HepG2 (cell line): ENCODE measurements around the gene ELMO2. TPM values are rescaled to one million over a fixed set of nuclear protein-coding genes. Genes with fewer than 3 reads are reported as not detected.

Source experiments
- ATAC-seq: fragments of 200-7000 bp; cut with Tn5 transposase; 3 replicates; pipeline ENCODE4 v1.9.1; 2020; ENCODE audit warnings: mild to moderate bottlenecking, moderate library complexity
- BruUV-seq: library from RNA; stranded (reverse); fragments of 400-500 nt; replicated peaks from 2 replicates; lab custom pipeline; 2021; lab: Mats Ljungman, UMichigan
- CTCF ChIA-PET: fragments of 300-600 bp; formaldehyde crosslinking; extraction: SDS; loops from one replicate; lab custom pipeline; 2021; ENCODE audit warnings: low total read pairs, inconsistent platforms, low intra/inter-chr PET ratio; lab: Yijun Ruan, JAX
- POLR2A ChIA-PET: fragments of 350-600 bp; sonication (Branson Sonifier 250); formaldehyde crosslinking; loops from one replicate; lab custom pipeline; 2020; ENCODE audit warnings: antibody characterized with exemption, inconsistent platforms; lab: Yijun Ruan, JAX
- DNase-seq: peaks from one replicate; pipeline ENCODE4 v3.0.0-alpha.2; 2015; ENCODE audit warnings: low spot score
- FAIRE-seq: peaks from 3 replicates; lab custom pipeline; 2011; peaks lifted over from hg19 to GRCh38; lab: Jason Lieb, UNC
- H2AFZ ChIP-seq: one replicate; pipeline ENCODE4 v1.6.1; 2011; ENCODE audit warnings: low read length, inconsistent platforms
- H3K27ac ChIP-seq: fragments of 300-600 bp; 3 replicates; pipeline ENCODE4 v1.8.0; 2011; ENCODE audit warnings: mixed run types, mild to moderate bottlenecking, mixed read lengths, low read length, inconsistent platforms; ENCODE audit not compliant: insufficient read depth; ENCODE audit errors: extremely low read length
- H3K27me3 ChIP-seq, 2 experiments: fragments of 200-600 bp in 1 of 2; 2 replicates in 1 of 2; 3 replicates in 1 of 2; pipeline versions ENCODE4 v1.6.0 to v1.8.0; 2011; ENCODE audit warnings: low read length in 2 of 2, mild to moderate bottlenecking in 2 of 2, moderate library complexity in 2 of 2, inconsistent platforms in 1 of 2; ENCODE audit not compliant: insufficient read depth in 2 of 2, control insufficient read depth in 1 of 2
- H3K36me3 ChIP-seq, 2 experiments: fragments of 200-600 bp in 1 of 2; replicated peaks in 1 of 2; 2 replicates in 1 of 2; 3 replicates in 1 of 2; pipeline versions ENCODE4 v1.5.1 to v1.8.0; 2011; ENCODE audit warnings: low read length in 2 of 2, inconsistent platforms in 1 of 2; ENCODE audit not compliant: insufficient read depth in 2 of 2, control insufficient read depth in 1 of 2
- H3K4me1 ChIP-seq: 2 replicates; pipeline ENCODE4 v1.5.1; 2012; ENCODE audit warnings: low read length, inconsistent platforms; ENCODE audit not compliant: insufficient read depth
- H3K4me2 ChIP-seq: 2 replicates; pipeline ENCODE4 v1.6.0; 2011; ENCODE audit warnings: low read depth, low read length, inconsistent platforms
- H3K4me3 ChIP-seq, 3 experiments: fragments of 200-600 bp in 1 of 3; sonication (generic), shearing (Covaris generic) in 1 of 3; replicated peaks in 1 of 3; 2 replicates each; pipeline ENCODE4 v1.5.1; 2011 to 2016; ENCODE audit warnings: low read length in 3 of 3, inconsistent platforms in 2 of 3, low read depth in 2 of 3, mild to moderate bottlenecking in 2 of 3, control low read depth in 1 of 3, mixed read lengths in 1 of 3; ENCODE audit not compliant: insufficient read depth in 1 of 3
- H3K79me2 ChIP-seq: one replicate; pipeline ENCODE4 v1.6.1; 2011; ENCODE audit warnings: low read length, inconsistent platforms; ENCODE audit not compliant: insufficient read depth
- H3K9ac ChIP-seq: 2 replicates; pipeline ENCODE4 v1.6.0; 2011; ENCODE audit warnings: mild to moderate bottlenecking, low read depth, low read length, inconsistent platforms; ENCODE audit not compliant: insufficient read depth
- H3K9me3 ChIP-seq: 2 replicates; pipeline ENCODE4 v1.5.1; 2012; ENCODE audit warnings: mild to moderate bottlenecking, low read length
- H4K20me1 ChIP-seq: 2 replicates; pipeline ENCODE4 v1.6.0; 2011; ENCODE audit warnings: inconsistent platforms, mild to moderate bottlenecking, low read length, moderate library complexity; ENCODE audit not compliant: insufficient read depth
- MTA1 ChIP-seq: sonication (generic); formaldehyde crosslinking; IDR thresholded peaks from 2 replicates; pipeline ENCODE4 v1.4.0; 2020; ENCODE audit warnings: missing genetic modification reagents, mild to moderate bottlenecking, borderline replicate concordance
- MYNN ChIP-seq: sonication (generic); formaldehyde crosslinking; IDR thresholded peaks from 2 replicates; pipeline ENCODE4 v1.4.0; 2020; ENCODE audit warnings: mild to moderate bottlenecking, low read depth, missing genetic modification reagents
- PHB2 ChIP-seq: fragments of 450-650 bp; IDR thresholded peaks from 2 replicates; pipeline ENCODE4 v1.6.1; 2018; ENCODE audit not compliant: partially characterized antibody
- POLR2G ChIP-seq: fragments of 200-400 bp; formaldehyde crosslinking; IDR thresholded peaks from 2 replicates; pipeline ENCODE4 v1.6.1; 2018; ENCODE audit warnings: mild to moderate bottlenecking, low read depth, low read length, moderate library complexity
- TCF7 ChIP-seq: sonication (generic); IDR thresholded peaks from 2 replicates; pipeline ENCODE4 v1.6.1; 2016; ENCODE audit warnings: antibody characterized with exemption, low read depth
- ZMYM3 ChIP-seq: sonication (generic); formaldehyde crosslinking; IDR thresholded peaks from 2 replicates; pipeline ENCODE4 v1.5.1; 2020; ENCODE audit warnings: mild to moderate bottlenecking, missing genetic modification reagents
- ZNF230 ChIP-seq: sonication (generic); formaldehyde crosslinking; IDR thresholded peaks from 2 replicates; pipeline ENCODE4 v1.4.0; 2020; ENCODE audit warnings: mild to moderate bottlenecking, missing genetic modification reagents
- ZNF563 ChIP-seq: sonication (generic); formaldehyde crosslinking; IDR thresholded peaks from 2 replicates; pipeline ENCODE4 v1.8.0; 2022; ENCODE audit warnings: mild to moderate bottlenecking, moderate library complexity, missing genetic modification reagents
- ZNF567 ChIP-seq: sonication (generic); formaldehyde crosslinking; IDR thresholded peaks from 2 replicates; pipeline ENCODE4 v1.8.1; 2023; ENCODE audit warnings: mild to moderate bottlenecking, missing genetic modification reagents, borderline replicate concordance
- ZNF776 ChIP-seq: sonication (generic); formaldehyde crosslinking; IDR thresholded peaks from 2 replicates; pipeline ENCODE4 v1.4.0; 2020; ENCODE audit warnings: mild to moderate bottlenecking, missing genetic modification reagents
- WGBS: methylation state at CpG from one replicate; pipeline ENCODE4 v1.1.6; 2017; ENCODE audit warnings: low lambda C conversion rate; 5-methylcytosine and 5-hydroxymethylcytosine counted together
- in situ Hi-C: cut with HindIII; loops from 2 replicates; pipeline ENCODE4 v1.10.0; 2017; ENCODE audit warnings: low pct_unique_long_range_greater_than_20kb; ENCODE audit not compliant: extremely low pct_ligation_motif_present
- intact Hi-C: fragments of 100-400 bp; cut with micrococcal nuclease; formaldehyde crosslinking; loops from one replicate; pipeline ENCODE4 v1.10.0; 2022; ENCODE audit not compliant: unreplicated experiment
- polyA plus RNA-seq, 8 experiments: library from polyadenylated mRNA; depleted of rRNA in 3 of 8; stranded (reverse) in 7 of 8; unstranded in 1 of 8; fragments of >200 nt; fragmentation: Illumina TruSeq in 4 of 8; extraction: Trizol in 4 of 8; gene quantifications; 2 replicates each; pipeline versions ENCODE4 v1.2.1 to v1.2.3, GENCODE V29; 2011 to 2016; ENCODE audit warnings: low read depth in 4 of 8, missing spikeins in 1 of 8, mixed read lengths in 1 of 8; ENCODE audit not compliant: insufficient read depth in 1 of 8
- total RNA-seq, 5 experiments: library from RNA; depleted of rRNA; stranded (reverse); fragments of >200 nt; fragmentation: Illumina TruSeq; extraction: Trizol; gene quantifications; 2 replicates each; pipeline ENCODE4 v1.2.3, GENCODE V29; 2016; ENCODE audit warnings: low read depth in 1 of 5
- TF ChIP-seq, protein P1 (sequence below): sonication (generic); formaldehyde crosslinking; IDR thresholded peaks from 2 replicates; pipeline ENCODE4 v1.8.0; 2022; ENCODE audit warnings: mild to moderate bottlenecking, missing genetic modification reagents; ENCODE audit not compliant: insufficient replicate concordance
- TF ChIP-seq, protein P2 (sequence below): sonication (generic); formaldehyde crosslinking; IDR thresholded peaks from 2 replicates; pipeline ENCODE4 v1.4.0; 2020; ENCODE audit warnings: mild to moderate bottlenecking, missing genetic modification reagents

ELMO2 gene
- total and polyA plus RNA-seq, 2 of the 13 experiments (the other 11 are each of a cell fraction or from before 2014, with no cell fraction given) = 30.6 to 35.7 TPM

DNA sequence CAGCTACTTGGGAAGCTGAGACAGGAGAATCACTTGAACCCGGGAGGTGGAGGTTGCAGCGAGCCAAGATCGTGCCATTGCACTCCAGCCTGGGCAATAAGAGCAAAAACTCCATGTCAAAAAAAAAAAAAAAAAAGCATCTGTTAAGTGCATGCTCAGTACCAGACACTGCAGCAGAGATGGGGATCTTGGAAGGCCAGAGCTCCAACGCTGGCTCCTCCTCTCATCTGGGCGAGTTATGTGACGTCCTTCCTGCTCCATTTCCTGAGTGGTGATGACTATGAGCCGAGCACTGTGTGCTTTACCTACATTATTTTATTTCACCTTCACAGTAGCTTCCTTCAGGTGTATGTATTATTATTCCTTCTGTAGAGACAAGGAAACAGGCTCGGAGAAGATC lies 59.6 kb downstream of the ELMO2 start:
- H3K27me3 ChIP-seq = peaks cover 0 to 16% of the 10 kb centered on the region in 2 experiments; a peak in 2 of 5 replicates
- H2AFZ ChIP-seq = no peak overlapping the region
- BruUV-seq = TSS peak; percentile 21
- ATAC-seq = no peak
- H3K4me1 ChIP-seq = peaks cover 41% of the 10 kb centered on the region
- H3K79me2 ChIP-seq = no peaks in the 10 kb centered on the region
- peaks cover 5 to 8% of the 10 kb centered on the region in 2 experiments; a peak in 3 of 5 replicates for H3K36me3 ChIP-seq
- H3K9me3 ChIP-seq = no peaks in the 10 kb centered on the region
- no peak overlapping the region for H3K4me3 ChIP-seq
- no peak overlapping the region for H3K4me2 ChIP-seq
- no peak for FAIRE-seq
- H3K9ac ChIP-seq = no peak overlapping the region
- H3K27ac ChIP-seq = no peak overlapping the region
- WGBS = 95% methylated on average over 8 of the region's 8 CpGs
- POLR2A ChIA-PET = interaction anchor here (0.7 to 4.7 kb wide), 3 partner anchors 12 to 1001 kb away, joined by 3 to 37 read pairs (median 4); no protein-coding TSS in a partner anchor
- DNase-seq = no peak
- intact Hi-C loops = no loop called here
- CTCF ChIA-PET = interaction anchor here (3.3 kb wide), 1 partner anchor 40 kb away, joined by 16 read pairs; no protein-coding TSS in a partner anchor
- no peaks in the 10 kb centered on the region; the same call in 1 of the 2 replicates for H4K20me1 ChIP-seq
- in situ Hi-C loops = no loop called here
- TF ChIP-seq PHB2 (no peak), ZNF567 (no peak), ZNF563 (CRISPR knock-in tag) (no peak), POLR2G (no peak), ZNF230 (CRISPR knock-in tag) (no peak), ZMYM3 (CRISPR knock-in tag) (no peak), MTA1 (CRISPR knock-in tag) (no peak), MYNN (CRISPR knock-in tag) (no peak), TCF7 (no peak), ZNF776 (CRISPR knock-in tag) (no peak)
- TF ChIP-seq, protein P1, sequence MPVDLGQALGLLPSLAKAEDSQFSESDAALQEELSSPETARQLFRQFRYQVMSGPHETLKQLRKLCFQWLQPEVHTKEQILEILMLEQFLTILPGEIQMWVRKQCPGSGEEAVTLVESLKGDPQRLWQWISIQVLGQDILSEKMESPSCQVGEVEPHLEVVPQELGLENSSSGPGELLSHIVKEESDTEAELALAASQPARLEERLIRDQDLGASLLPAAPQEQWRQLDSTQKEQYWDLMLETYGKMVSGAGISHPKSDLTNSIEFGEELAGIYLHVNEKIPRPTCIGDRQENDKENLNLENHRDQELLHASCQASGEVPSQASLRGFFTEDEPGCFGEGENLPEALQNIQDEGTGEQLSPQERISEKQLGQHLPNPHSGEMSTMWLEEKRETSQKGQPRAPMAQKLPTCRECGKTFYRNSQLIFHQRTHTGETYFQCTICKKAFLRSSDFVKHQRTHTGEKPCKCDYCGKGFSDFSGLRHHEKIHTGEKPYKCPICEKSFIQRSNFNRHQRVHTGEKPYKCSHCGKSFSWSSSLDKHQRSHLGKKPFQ (CRISPR knock-in tag) = no peak
- TF ChIP-seq, protein P2, sequence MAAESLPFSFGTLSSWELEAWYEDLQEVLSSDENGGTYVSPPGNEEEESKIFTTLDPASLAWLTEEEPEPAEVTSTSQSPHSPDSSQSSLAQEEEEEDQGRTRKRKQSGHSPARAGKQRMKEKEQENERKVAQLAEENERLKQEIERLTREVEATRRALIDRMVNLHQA (CRISPR knock-in tag) = no peak
